CD4-positive, alpha-beta T cell treated with Interleukin-21 for 1 hour (primary cell): ENCODE results near the gene EMX1.

ENCODE experiments used
- DNase-seq: peaks from one replicate; pipeline ENCODE4 v3.0.0-alpha.2; 2020

The EMX1 gene

GRCh38 chr2:72961036-72961720 lies 43.9 kb downstream of the EMX1 start:
- no peak for DNase-seq

DNA sequence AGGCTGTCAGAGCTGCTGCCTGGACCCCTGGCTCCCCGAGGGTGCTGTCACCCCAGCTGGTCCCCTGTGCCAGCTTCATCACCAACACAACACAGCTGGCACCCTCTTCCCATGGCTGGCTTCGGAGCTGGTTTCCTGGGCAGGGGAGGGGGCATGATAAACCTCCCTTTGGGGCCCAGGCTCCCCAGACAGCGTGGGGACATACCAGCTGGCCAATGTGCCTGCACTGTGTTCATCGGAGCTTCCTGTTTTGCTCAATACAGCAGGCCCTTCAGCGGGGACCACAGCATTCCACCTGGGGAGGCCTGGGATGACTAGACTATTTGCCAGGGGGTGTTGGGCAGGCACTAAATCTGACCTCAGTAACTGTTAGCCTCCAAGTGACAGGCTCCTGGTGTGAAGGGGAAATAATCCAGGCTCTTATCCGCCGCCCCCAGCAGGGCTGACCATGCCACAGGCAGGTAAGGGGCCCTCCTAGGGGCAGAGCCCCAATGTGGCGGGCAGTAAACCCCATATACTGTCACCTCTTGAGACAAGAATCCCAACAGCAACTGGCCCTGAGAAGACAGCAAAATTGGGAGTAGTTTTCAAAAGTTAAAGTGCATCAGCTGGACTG lies 44.6 kb downstream of the EMX1 start:
- DNase-seq, result no peak

DNA sequence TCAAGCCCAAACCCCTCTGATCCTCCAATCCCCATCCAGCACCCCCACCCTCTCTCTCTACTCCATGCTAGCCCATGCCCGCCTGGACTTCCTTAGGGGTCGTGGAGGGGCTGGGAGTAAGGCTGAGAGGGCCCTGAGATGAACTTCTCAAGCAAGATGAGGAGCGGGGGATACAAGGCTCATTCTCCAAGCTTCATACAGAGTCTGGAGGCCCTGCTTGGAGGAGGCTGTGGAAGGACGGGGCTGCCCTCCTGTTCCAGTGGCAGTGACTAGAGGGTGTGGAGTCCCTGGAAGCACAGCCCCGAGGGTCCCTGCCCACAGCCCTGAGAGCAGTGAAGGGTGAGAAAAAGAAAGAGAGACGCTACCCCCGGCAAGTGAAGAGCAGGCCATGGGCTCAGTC lies 45.6 kb downstream of the EMX1 start:
- no peak for DNase-seq

DNA sequence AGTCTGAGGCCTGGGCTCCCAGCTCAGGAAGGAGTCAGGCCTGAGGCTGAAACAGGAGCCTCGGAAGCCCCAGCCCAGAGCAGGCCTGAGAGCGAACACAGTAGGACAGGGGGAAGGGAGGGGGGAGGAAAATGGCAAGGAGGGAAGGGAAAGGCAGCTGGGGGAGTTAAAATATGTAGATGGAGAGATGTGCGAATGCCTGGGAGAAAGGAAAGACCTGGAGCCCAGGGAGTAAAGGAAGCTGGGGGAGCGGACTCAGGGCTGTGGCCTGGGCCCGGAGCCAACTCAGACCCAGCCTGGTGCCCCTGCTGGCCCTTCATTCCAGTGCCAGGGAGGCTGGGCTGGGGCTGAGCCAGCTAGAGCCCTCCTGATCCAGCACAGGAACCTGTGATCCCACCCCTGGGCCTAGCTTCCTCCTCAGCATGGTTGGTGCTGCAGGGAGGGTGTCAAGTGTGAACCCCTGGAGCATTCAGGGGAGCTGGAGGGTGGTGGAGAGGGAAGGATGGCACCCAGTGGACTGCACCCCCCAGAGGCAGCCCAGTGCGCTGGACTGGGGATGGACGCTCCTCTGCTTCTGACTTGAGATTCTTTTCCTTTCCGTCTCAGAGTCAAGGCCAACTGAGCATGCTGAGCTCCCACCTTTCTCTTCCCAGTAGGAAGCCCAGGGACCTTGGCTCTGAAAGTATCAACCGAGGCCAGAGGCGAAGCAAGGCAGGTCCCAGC lies 46.3 kb downstream of the EMX1 start:
- DNase-seq, result no peak

DNA sequence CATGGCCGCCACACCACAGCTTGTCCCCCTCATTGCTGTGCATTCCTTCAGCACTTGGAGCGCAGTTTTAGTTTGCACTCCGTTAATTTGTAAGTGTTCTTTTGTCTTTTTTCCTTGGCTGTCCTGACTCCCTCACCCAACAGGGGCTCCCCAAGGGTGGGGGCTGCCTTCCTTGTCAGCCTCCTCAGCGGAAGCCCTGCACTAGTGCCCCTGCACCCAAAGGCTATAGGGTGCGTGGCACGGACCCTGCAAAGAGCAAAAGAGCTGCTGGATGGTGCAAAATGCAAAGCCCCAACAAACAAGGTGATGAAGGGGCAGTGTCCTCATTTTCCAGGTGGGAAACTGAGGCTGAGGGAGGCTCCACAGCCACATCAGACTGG lies 46.8 kb downstream of the EMX1 start:
- DNase-seq, result no peak

DNA sequence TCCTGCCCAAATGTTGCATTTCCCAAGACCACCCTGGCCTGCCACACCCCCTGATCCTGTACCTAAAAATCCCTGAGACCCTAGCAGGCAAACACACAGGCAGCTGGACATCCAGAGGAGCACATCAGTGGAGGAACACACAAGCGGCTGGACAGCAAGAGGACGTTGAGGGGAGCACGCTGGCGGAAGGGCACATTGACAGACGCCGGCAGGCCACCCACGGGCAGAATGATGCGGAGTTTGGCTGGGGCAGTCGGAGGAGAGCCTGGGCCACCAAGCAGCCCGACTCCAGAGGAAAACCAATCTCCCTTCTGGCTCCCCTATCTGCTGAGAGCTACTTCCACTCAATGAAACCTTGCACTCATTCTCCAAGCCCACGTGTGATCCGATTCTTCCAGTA lies 47.7 kb downstream of the EMX1 start:
- DNase-seq, result no peak

DNA sequence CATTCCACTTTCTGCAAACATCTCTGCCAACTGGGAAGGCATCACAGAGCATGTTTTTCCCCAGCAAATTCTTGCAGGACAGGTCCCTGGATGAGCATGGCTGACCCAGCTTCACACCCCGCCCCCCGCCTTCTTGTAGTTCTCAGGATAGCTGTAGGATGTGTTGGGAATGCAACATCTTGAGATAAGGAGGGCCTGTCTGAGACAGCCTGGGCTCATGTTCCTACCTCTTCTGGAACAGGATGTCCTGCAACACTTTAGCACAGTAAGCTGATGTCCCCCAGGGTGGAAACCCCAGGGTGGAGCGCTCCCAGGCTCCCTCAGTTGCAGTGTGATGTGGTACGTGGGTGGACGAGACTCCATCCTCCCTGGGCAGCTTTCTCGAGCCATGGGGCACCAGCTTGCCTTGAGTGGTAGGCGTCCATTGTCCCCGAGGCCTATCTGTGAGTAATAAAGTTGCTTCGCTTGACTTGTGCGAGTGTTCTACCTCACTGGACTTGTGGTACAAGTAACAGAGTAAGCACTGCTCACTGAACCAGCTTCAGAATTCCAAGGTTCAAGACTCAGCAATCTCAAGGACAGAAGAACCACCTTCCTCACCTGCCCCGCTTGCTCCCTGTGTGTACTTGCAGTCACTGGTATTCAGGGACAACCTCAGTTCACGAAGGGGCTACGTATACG lies 48.6 kb downstream of the EMX1 start:
- no peak for DNase-seq

DNA sequence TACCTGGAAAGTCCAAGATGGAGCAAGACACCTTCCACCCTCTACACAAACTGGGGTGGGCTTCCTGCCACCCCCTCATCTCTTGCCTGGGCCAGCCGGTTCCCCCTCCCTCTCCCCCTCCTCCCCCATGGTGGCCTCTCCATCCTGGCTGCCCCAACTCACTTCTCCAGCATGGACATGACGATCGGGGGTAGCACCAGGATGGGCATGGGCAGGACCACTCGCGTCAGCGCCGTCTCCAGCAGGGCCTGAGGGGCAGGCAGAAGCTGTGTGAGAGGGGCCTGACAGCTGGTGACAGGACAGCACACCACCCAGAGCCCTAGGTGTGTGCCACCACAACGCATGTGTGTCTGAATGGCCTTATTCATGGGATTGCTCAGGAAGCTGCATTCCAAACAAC lies 51.0 kb downstream of the EMX1 start:
- DNase-seq, result no peak

DNA sequence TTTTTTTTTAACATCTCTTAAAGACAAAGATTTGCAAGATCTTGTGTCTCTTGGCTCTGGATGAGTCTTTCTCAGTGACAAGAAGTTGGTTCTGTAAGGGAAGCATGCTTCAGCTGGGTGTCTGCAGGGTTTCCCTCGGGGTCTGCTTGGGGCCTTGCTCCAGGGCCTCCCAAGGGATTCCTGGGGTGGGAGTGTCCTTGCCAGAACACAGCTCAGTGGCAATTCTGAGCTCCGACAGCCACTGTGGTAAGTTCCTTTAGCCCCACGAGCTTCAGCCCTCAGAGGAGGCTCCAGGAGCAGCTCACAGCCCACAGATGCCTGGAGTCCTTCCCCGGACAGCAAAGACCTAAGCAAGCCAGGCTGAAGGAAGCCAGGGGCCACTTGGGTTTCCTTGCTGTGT lies 52.4 kb downstream of the EMX1 start:
- no peak for DNase-seq

DNA sequence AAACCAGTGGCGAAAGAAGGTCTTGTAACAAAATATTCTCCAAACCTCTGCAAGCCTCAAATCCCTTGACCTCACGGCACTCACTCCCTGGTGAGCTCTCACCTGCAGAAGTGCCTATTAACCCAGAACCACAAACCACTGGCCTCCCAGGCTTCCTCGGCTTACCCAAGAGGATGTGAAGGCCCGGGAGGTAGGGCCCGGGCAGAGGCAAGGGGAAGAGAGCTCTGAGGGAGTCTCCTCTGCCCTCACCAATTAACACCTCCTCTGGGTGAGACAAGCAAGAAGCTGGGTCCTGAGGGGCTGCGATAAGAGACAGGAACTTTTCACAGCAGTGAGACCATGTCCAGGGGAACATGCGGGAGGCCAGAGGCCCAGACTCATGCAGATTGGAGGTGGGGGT lies 53.7 kb downstream of the EMX1 start:
- no peak for DNase-seq

DNA sequence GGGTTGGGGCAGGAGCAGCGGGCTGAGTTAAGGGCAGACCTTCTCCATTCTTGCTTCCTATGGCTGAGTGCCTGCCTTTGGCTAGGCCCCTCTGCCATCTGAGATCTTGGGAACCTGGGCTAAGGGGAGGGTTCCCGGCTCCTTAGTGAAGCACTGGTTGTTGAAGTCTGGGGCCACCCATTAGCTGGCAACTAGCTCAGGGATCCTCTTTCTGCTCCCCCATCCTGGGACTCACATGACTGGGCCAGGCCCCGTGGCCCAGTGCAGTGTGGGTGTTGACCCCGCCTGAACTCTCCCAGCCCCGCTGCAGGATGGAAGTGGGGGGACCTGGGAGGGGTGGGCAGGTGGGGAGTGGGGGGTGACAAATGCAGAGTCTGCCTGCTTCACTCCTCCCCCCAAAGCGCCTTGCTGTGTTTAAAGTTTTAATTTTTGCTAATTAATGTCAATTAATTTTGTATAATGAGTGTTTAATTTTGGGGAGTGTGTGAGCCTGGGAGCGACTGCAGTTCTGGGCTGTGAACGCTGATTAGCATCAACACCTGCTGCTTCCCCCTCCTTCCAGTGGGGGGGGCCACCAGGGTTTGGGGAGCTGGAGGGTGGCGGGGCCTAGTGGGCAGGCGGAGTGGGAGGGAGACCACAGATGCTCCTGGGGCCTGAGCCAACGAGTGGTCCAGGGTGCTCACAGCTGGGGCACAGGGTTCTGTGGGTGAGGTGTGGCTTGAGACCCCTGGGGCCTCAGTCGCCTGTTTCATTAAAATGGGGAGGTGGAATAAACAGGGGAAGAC lies 55.2 kb downstream of the EMX1 start:
- DNase-seq, result no peak

DNA sequence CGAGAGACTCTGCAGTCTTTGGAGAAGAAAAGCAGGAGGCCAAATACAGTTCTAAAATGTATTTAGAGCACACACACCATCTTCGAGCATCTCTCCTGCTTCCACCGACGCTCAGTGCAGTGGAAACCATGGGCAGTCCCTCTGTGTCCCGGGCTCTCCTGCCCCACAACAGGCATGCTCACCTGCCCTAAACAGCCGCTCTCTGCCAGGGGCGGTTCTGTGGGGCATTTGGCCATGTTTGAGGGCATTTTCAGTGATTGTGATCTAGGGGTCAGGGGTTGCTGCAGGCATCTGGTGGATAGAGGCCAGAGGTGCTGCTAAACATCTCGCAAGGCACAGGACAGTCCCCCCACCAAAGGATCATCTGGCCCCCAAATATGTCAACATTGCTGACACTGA lies 55.8 kb downstream of the EMX1 start:
- DNase-seq, result no peak

- DNase-seq, result peak; percentile 42
These were observed 56.5 kb downstream of the EMX1 start for GRCh38 chr2:72973566-72974435.

- DNase-seq, result no peak
These were observed 57.1 kb downstream of the EMX1 start for GRCh38 chr2:72974436-72974754.

DNA sequence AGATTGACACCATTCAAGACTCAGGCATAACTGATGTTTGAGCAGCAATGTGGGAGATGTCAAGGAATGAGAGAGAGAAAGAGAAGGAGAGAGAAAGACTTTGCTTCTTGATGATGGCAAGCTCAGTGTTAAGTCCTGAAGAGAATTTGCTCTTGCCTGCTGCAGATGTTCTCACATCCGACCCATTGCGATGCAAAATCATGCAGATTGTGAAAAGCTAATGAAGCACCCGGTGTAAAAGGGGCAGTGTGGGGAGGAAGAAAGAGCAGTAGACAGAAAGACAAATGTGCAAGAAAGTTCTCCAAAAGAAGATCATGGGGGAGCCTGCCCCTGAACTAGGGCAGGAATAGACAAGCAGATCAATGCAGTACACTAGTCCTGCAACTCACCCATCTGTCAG lies 57.7 kb downstream of the EMX1 start:
- DNase-seq, result no peak

- no peak for DNase-seq
These were observed 62.6 kb downstream of the EMX1 start for GRCh38 chr2:72979896-72980295.

DNA sequence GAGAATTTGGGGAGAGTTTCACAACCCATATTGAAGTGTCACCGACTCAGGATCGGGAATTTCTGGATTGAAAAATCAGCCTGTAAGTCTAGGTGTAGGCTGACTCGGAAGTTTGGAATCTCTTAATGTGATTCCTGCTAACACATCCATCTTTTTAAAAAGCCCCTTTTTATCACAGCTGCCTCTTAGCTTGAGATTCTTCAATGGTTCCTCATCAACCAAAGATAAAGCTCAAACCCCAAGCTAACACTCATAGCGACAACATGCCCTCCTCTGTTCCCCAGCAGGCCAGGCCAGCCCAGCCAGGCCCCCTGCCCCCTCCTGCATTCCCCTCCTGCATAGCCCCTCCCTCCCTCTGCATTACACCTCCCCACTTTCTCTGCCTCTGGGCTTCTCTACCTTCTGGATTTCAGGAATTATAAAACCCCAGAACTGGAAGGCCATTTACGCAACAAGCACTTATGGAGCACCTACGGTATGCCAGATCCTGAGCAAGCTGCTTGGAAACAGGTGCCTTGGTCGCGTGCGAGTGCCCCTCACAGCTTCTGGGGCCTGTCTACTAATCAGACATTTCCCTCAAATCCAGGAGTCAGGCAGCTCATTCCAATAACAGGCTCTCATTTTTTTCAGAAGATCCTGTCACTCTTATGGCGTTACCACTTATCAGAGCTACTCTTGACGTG lies 63.4 kb downstream of the EMX1 start:
- DNase-seq, result no peak

- DNase-seq, result no peak
These were observed 64.2 kb downstream of the EMX1 start for GRCh38 chr2:72981536-72981935.

GRCh38 chr2:72982219-72982618 lies 64.9 kb downstream of the EMX1 start:
- no peak for DNase-seq

- no peak for DNase-seq
These were observed 65.6 kb downstream of the EMX1 start for GRCh38 chr2:72982781-72983499.
